Mesenchymal stem cell (in vitro differentiated cells and primary cell): ENCODE data around the gene DPP3.
"Not testable (repeated sequence)": the region's sequence is repeated elsewhere in the genome, so short reads cannot be mapped to it uniquely, and the experiment has no call there.

Source experiments
- DNase-seq: peaks from one replicate; pipeline ENCODE4 v3.0.0-alpha.2; 2013
- H2AFZ ChIP-seq: one replicate; pipeline ENCODE4 v1.6.1; 2013; ENCODE audit warnings: low read depth, mild to moderate bottlenecking, control low read depth, inconsistent platforms, low read length, moderate library complexity
- H2AK5ac ChIP-seq: 2 replicates; pipeline ENCODE4 v1.6.1; 2013; ENCODE audit warnings: low read length, moderate library complexity, mild to moderate bottlenecking, inconsistent platforms; ENCODE audit not compliant: severe bottlenecking
- H2BK120ac ChIP-seq: one replicate; pipeline ENCODE4 v1.6.1; 2013; ENCODE audit warnings: low read depth, mild to moderate bottlenecking, inconsistent platforms, low read length, moderate library complexity
- H2BK12ac ChIP-seq, 2 experiments: one replicate each; pipeline ENCODE4 v1.6.1; 2013; ENCODE audit warnings: inconsistent platforms in 2 of 2, low read length in 2 of 2, mild to moderate bottlenecking in 2 of 2, moderate library complexity in 2 of 2, control low read depth in 1 of 2
- H2BK15ac ChIP-seq: one replicate; pipeline ENCODE4 v1.6.1; 2013; ENCODE audit warnings: mild to moderate bottlenecking, low read depth, inconsistent platforms; ENCODE audit not compliant: poor library complexity, severe bottlenecking
- H2BK5ac ChIP-seq: 2 replicates; pipeline ENCODE4 v1.6.1; 2013; ENCODE audit warnings: low read depth, mild to moderate bottlenecking, low read length, control low read depth, inconsistent platforms; ENCODE audit not compliant: poor library complexity, severe bottlenecking
- H3K14ac ChIP-seq, 2 experiments: one replicate each; pipeline ENCODE4 v1.6.1; 2013; ENCODE audit warnings: inconsistent platforms in 2 of 2, low read length in 2 of 2, control low read depth in 1 of 2, mild to moderate bottlenecking in 1 of 2, moderate library complexity in 1 of 2
- H3K18ac ChIP-seq, 2 experiments: one replicate each; pipeline ENCODE4 v1.6.1; 2013; ENCODE audit warnings: inconsistent platforms in 2 of 2, low read length in 2 of 2, control low read depth in 1 of 2, low read depth in 1 of 2, mild to moderate bottlenecking in 1 of 2
- H3K23ac ChIP-seq, 2 experiments: one replicate each; pipeline ENCODE4 v1.6.1; 2013; ENCODE audit warnings: inconsistent platforms in 2 of 2, low read length in 2 of 2, mild to moderate bottlenecking in 2 of 2, moderate library complexity in 2 of 2, control low read depth in 1 of 2
- H3K27ac ChIP-seq: 2 replicates; pipeline ENCODE4 v1.5.1; 2013; ENCODE audit warnings: mild to moderate bottlenecking, moderate library complexity, low read length, control low read depth, inconsistent platforms; ENCODE audit not compliant: poor library complexity, severe bottlenecking
- H3K27me3 ChIP-seq, 2 experiments: 2 replicates each; pipeline versions ENCODE4 v1.6.1 to v1.7.0; 2013; ENCODE audit warnings: low read length in 2 of 2, mild to moderate bottlenecking in 2 of 2, moderate library complexity in 2 of 2, control low read depth in 1 of 2, inconsistent platforms in 1 of 2; ENCODE audit not compliant: control insufficient read depth in 1 of 2, insufficient read depth in 1 of 2
- H3K36me3 ChIP-seq, 2 experiments: 2 replicates each; pipeline versions ENCODE4 v1.6.1 to v1.7.0; 2013; ENCODE audit warnings: low read length in 2 of 2, control low read depth in 1 of 2, inconsistent platforms in 1 of 2, low read depth in 1 of 2, mild to moderate bottlenecking in 1 of 2; ENCODE audit not compliant: insufficient read depth in 2 of 2, control insufficient read depth in 1 of 2
- H3K4ac ChIP-seq, 2 experiments: one replicate each; pipeline ENCODE4 v1.6.1; 2013; ENCODE audit warnings: inconsistent platforms in 2 of 2, low read length in 2 of 2, mild to moderate bottlenecking in 2 of 2, moderate library complexity in 2 of 2, control low read depth in 1 of 2, low read depth in 1 of 2
- H3K4me1 ChIP-seq: 2 replicates; pipeline ENCODE4 v1.6.1; 2013; ENCODE audit warnings: low read depth, low read length, control low read depth; ENCODE audit not compliant: control insufficient read depth, insufficient read depth
- H3K4me2 ChIP-seq: 2 replicates; pipeline ENCODE4 v1.6.1; 2013; ENCODE audit warnings: low read length, mild to moderate bottlenecking, inconsistent platforms; ENCODE audit not compliant: poor library complexity, severe bottlenecking
- H3K4me3 ChIP-seq, 2 experiments: 2 replicates each; pipeline versions ENCODE4 v1.5.1 to v1.7.0; 2013; ENCODE audit warnings: low read length in 2 of 2, mild to moderate bottlenecking in 2 of 2, control low read depth in 1 of 2, low read depth in 1 of 2; ENCODE audit not compliant: insufficient read depth in 1 of 2
- H3K79me1 ChIP-seq: replicated peaks from 2 replicates; pipeline ENCODE4 v1.6.1; 2013; ENCODE audit warnings: mild to moderate bottlenecking, control low read depth, low read length, inconsistent platforms; ENCODE audit not compliant: poor library complexity, severe bottlenecking
- H3K9ac ChIP-seq: 2 replicates; pipeline ENCODE4 v1.7.0; 2013; ENCODE audit warnings: mild to moderate bottlenecking, low read length, moderate library complexity
- H3K9me3 ChIP-seq: 2 replicates; pipeline ENCODE4 v1.7.0; 2013; ENCODE audit warnings: mild to moderate bottlenecking, low read length; ENCODE audit not compliant: control insufficient read depth
- H4K8ac ChIP-seq: one replicate; pipeline ENCODE4 v1.6.1; 2013; ENCODE audit warnings: inconsistent platforms, mild to moderate bottlenecking, low read length, moderate library complexity
- H4K91ac ChIP-seq: one replicate; pipeline ENCODE4 v1.6.1; 2013; ENCODE audit warnings: mild to moderate bottlenecking, low read length, inconsistent platforms
- WGBS: methylation state at CpG from one replicate; pipeline ENCODE4 v1.1.7; 2013; ENCODE audit warnings: mixed read lengths; 5-methylcytosine and 5-hydroxymethylcytosine counted together

DPP3 gene

DNA sequence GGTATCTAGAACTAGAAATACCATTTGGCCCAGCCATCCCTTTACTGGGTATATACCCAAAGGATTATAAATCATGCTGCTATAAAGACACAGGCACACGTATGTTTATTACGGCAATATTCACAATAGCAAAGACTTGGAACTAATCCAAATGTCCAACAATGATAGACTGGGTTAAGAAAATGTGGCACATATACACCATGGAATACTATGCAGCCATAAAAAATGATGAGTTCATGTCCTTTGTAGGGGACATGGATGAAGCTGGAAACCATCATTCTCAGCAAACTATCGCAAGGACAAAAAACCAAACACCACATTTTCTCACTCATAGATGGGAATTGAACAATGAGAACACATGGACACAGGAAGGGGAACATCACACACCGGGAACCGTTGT is 16.1 kb upstream of the DPP3 start:
- not testable (repeated sequence) for H2AFZ ChIP-seq, H3K14ac ChIP-seq, H3K4ac ChIP-seq, H3K4me2 ChIP-seq, H2BK15ac ChIP-seq, H2BK120ac ChIP-seq, H3K4me3 ChIP-seq, H3K23ac ChIP-seq, H3K36me3 ChIP-seq, H3K18ac ChIP-seq, H3K27ac ChIP-seq, H4K91ac ChIP-seq, H3K79me1 ChIP-seq, H2BK12ac ChIP-seq, H3K9me3 ChIP-seq, DNase-seq, H4K8ac ChIP-seq, H3K9ac ChIP-seq, H2AK5ac ChIP-seq, H2BK5ac ChIP-seq, H3K27me3 ChIP-seq
- WGBS, result 100% methylated on average over 1 of the region's 5 CpGs
- H3K4me1 ChIP-seq, result peaks cover 14% of the 10 kb centered on the region

DNA sequence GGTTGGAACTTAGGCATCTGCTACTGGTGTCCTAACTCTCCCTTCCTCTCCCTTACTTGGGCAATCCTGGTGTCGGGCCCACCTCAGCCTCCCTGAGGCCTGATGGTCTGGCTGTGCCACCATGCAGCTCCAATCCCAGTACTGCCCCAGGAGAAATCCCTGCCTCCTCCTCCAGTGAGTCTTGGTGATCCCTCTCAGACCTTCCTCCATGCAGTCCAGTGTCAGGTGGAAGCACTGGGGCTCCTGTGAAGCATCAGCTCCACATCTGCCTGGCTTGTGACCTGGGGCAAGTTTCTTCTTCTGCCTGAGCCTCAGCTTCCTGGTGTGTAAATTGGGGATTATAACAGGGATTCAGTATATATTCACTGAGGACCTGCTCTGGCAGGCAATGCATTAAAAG is 15.3 kb upstream of the DPP3 start:
- 100% methylated on average over 1 of the region's 1 CpG for WGBS
- H3K9ac ChIP-seq, result no peak overlapping the region
- peaks cover 6% of the 10 kb centered on the region for H3K79me1 ChIP-seq
- peaks cover 14% of the 10 kb centered on the region for H3K4me1 ChIP-seq
- H3K9me3 ChIP-seq, result no peaks in the 10 kb centered on the region
- no peak overlapping the region for H2AFZ ChIP-seq
- no peak overlapping the region for H3K4me3 ChIP-seq
- DNase-seq, result no peak
- peak overlapping the region in 1 of 2 experiments; percentile 34 for H3K23ac ChIP-seq
- no peak overlapping the region for H2BK12ac ChIP-seq
- H2BK120ac ChIP-seq, result no peak overlapping the region
- H2BK5ac ChIP-seq, result no peak overlapping the region
- H2AK5ac ChIP-seq, result no peak overlapping the region
- H2BK15ac ChIP-seq, result no peak overlapping the region
- H3K4me2 ChIP-seq, result no peak overlapping the region
- H4K8ac ChIP-seq, result no peak overlapping the region
- H3K4ac ChIP-seq, result no peak overlapping the region
- H3K14ac ChIP-seq, result no peak overlapping the region
- no peak overlapping the region for H3K27ac ChIP-seq
- no peak overlapping the region for H4K91ac ChIP-seq
- H3K18ac ChIP-seq, result no peak overlapping the region
- H3K27me3 ChIP-seq, result no peaks in the 10 kb centered on the region
- no peaks in the 10 kb centered on the region for H3K36me3 ChIP-seq

DNA sequence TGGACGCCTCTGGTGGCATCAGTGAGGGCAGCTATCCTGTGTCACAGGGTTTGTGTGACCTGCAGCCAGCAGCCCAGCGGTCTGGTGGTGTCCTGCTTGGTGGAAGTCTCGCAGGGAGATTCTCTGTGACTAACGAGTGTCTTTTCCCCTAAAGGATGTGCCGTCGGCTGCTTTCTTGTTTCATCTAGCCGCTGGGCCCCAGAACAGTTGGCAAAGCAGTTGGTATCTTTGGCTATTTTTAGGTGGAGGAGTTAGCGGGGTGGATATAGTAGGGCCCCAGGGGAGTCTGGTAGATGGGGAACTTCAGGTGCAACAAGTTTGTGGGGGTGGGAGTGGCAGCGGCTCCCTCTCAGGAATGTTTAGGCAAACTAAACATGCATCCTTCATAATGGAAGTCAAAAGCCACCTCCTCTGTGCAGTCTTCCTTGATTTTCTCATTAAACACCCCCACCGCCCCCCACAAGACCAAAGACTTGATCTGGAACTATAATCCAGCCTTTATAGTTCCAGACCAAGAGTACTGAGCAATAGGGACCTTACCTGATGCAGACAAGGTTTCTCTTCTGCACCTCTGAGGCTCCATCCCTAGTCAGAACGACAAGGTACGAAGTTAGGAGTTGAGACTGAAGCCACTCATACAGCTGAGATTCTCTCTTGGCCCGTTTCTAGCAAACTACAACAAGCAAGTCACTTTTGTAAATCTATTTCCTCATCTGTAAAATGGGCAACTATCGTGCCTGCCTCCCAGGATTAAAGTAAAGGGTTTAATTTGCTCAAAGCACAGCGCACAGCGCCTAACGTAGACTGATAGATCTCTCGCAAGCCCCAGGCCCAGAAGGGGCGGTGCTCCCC is 14.6 kb upstream of the DPP3 start:
- Histone ChIP-seq H3K9me3 (no peaks in the 10 kb centered on the region), H2BK15ac (no peak overlapping the region), H2BK12ac (no peak overlapping the region), H4K8ac (no peak overlapping the region), H3K36me3 (peaks cover 0 to 6% of the 10 kb centered on the region in 2 experiments), H3K27me3 (no peaks in the 10 kb centered on the region), H2AFZ (no peak overlapping the region), H3K4me3 (peak overlapping the region; percentile 62 to 89), H3K4me2 (peak overlapping the region; percentile 81), H4K91ac (no peak overlapping the region), H3K18ac (peak overlapping the region; percentile 34 to 61), H3K9ac (peak overlapping the region; percentile 79), H3K27ac (no peak overlapping the region), H3K79me1 (peaks cover 6% of the 10 kb centered on the region), H3K23ac (peak overlapping the region in 1 of 2 experiments; percentile 34), H2BK5ac (no peak overlapping the region), H3K4me1 (peaks cover 14% of the 10 kb centered on the region), H2AK5ac (no peak overlapping the region), H2BK120ac (no peak overlapping the region), H3K4ac (no peak overlapping the region), H3K14ac (no peak overlapping the region)
- 50% methylated on average over 19 of the region's 19 CpGs for WGBS
- no peak for DNase-seq

DNA sequence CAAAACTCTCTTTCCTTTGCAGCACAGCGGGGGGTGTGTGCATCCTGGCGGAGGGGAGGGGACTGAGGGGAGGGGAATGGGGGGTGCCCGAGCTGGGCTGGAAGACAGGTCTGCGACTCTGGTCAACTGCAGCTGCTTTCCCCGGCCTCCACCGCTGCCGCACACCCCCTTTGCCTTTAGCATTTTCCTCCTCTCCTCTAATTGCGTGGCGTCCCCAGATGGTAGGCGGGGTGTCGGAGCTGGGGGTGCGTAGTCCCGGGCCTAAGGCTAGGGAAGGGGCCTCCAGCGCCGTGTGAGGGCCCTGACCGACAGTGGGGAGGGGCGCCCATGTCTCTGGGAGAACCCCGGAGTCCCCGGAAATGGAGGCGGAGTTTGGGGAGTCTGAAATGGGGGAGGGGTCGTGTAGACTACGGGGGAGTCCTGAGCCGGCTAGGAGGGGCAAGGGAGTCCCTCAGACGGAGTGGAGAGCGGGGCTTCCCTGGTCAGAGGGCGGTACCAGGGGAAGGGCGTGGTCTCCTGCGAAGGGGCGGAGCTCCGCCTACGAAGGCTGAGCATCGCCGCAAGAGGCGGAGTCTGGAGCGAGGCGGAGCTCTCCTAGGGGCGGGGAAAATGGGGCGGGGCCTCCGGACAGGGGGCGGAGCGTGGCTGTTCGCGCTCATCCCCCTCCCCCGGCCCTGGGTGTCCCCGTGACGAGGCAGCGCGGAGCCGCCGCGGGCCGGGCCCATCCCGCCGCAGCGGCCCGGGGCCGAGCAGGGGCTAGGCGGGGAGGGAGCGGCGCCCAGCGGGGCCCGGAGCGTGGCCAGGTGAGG is 13.8 kb upstream of the DPP3 start, which contains the start of gene PELI3:
Gene PELI3 (plus strand): TSS at position 681 of the 809 bp plus-strand sequence. CDS start 1,224 bp downstream, outside the sequence.
- Histone ChIP-seq H3K9ac (peak within 1 kb of the TSS; percentile 88), H2AK5ac (no peak within 1 kb of the TSS), H2AFZ (peak within 1 kb of the TSS; percentile 90), H3K14ac (peak within 1 kb of the TSS in 1 of 2 experiments; percentile 30), H3K4me1 (peaks cover 14% of the 10 kb centered on the region), H3K36me3 (peaks cover 3 to 15% of the 10 kb centered on the region in 2 experiments), H3K23ac (peak within 1 kb of the TSS in 1 of 2 experiments; percentile 65), H2BK120ac (no peak within 1 kb of the TSS), H3K27ac (no peak within 1 kb of the TSS), H3K27me3 (no peaks in the 10 kb centered on the region), H4K8ac (peak within 1 kb of the TSS; percentile 82), H2BK15ac (peak within 1 kb of the TSS; percentile 85), H3K4me2 (peak within 1 kb of the TSS; percentile 81), H4K91ac (no peak within 1 kb of the TSS), H2BK5ac (no peak within 1 kb of the TSS), H3K4ac (peak within 1 kb of the TSS; percentile 25 to 30), H3K79me1 (peaks cover 6% of the 10 kb centered on the region), H2BK12ac (peak within 1 kb of the TSS in 1 of 2 experiments; percentile 24), H3K18ac (peak within 1 kb of the TSS; percentile 55 to 74), H3K9me3 (no peaks in the 10 kb centered on the region), H3K4me3 (peak within 1 kb of the TSS; percentile 89 to 90)
- 2% methylated on average over 45 of the region's 63 CpGs for WGBS
- peak; percentile 94 for DNase-seq
